Fibroblast of peridontal ligament (primary cell): ENCODE data around the gene PBX1.

Source experiments
- DNase-seq: peaks from one replicate; pipeline ENCODE4 v3.0.0-alpha.2; 2010; ENCODE audit errors: extremely low read depth

The PBX1 gene

DNA sequence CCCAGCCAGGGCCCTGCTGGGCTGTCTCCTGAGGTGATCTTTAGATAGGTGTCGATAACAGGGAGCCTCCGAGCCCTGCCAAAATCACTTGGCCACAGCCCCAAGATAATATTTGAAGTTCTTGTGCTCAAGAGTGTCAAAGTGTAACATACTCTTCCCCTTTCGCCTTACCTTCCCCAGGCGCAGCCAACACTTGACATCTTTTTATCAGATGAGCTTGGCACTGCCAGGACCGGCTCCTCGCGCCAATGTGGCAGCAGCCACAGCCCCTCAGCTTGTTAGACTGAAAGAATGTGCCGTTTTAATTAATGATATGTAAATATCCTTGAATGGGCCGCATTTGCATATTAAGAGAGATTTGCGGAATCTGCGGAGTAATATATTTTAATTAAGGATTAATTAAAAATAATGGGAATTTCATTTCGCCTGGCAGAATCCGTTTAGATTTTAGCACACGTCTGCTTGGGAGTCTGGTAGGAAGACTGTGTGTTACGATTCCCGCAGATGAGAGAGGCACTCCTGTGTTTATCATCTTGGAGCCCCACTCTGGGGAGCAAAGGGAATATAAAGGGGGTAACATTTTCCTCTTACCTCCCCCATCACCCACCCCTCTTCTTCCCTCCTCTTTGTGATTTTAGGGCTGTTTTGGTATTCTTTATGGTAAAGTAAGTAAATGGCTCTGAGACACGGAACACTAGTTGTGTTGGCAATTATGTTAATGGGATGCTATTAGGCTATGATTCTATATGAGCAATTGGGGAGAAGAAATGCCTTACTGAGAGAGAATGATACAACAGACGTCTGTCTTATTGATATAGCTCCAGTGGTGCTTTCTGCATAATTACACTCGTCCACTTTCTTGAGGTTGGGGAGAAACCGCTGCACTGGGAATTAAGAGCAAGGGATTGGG, 109.8 kb downstream of the PBX1 start:
- no peak for DNase-seq

DNA sequence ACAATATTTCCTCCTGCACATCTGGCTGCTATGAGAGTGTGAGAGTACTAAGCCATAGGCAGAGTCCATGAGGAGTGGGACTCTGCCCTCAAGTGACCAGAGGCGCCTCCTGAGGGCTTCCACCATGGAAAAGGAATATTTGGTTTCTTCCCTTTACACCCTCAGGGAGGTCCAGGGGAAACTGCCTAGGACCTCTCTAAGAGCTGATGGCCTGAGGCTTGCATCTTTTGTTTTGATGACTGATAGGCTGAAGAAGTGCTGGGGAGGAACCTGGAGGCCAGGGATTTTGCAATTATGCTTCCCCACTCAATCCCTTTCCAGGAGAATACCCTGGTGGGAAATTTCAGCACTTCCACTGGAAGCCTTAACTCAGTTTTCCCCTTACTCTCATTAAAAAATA, 111.0 kb downstream of the PBX1 start:
- no peak for DNase-seq

DNA sequence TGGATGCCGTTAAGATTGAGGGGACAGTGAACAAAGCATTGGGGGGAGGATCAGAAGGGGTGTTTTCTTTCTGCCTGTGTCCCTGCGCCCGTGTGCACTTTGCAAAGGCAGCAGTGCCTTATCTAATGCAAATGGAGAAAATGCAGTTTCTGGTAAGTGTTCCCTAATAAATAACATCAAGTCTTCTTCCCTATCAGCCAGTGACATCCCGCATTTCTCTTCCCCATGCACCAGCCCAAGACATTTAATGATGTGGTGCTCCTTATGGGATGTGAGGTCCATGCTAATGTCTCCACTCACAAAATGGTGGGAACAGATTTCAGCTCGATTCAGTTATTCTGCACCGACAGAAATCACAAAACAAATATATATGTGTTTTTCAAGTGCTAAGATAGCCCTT, 111.8 kb downstream of the PBX1 start:
- no peak for DNase-seq

DNA sequence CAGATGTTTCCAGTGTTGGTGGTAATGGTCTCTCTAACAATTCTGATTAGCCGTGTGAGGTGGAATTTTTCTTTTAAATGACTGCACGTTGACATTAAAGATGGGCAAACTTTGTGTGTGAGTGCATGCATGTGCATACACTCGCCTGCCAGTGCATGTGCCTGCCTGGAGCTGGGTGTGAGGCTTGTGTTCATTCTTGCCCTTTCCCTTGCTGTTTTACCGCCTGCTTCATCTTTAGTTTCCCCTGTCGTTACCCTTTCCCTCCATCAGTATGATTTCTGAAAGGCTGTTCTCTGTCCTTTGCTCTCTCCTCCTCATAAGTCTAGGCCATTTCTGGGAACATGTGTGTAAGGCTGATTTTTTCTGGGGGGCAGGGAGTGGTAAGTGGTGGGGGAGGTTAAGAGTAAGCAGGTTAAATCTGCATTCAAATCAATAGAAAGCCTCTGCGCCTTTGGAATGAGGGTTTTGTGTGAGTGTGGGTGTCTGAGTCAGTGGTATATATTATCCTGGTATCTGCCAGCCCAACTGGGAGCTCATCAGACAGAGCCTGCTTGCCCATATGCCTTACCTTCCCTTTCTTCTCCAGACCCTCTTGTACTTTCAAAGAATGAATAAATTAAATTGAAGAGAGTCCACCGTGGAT, 112.5 kb downstream of the PBX1 start:
- DNase-seq, result no peak

DNA sequence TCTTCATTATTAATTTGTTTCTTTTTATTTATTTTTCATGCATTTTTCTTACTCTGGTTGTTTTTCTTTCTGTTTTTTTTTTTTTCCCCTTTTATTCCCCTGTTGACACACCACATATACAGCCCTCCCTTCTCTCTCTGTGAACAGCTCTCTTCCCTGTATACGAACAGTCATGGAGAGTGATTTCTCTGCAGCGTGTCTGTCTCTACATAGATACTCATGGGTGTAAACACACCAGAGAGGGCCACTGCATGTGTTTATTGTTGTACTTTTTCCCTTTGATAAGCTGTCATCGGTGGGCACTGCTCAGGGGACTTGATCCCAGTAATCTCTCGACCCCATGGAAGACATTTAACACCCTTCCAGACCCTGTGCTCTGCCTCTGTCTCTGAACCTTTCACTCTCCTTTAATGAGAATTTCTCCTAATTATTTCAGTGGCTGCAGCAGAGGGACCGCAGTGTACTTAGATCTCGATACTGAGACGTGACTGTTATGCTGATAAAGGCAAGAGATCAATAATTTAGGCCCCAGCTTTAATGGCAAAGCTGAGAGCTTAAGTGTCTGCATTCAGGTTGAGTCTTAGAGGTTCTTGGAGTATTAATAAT, 113.1 kb downstream of the PBX1 start:
- DNase-seq, result no peak

DNA sequence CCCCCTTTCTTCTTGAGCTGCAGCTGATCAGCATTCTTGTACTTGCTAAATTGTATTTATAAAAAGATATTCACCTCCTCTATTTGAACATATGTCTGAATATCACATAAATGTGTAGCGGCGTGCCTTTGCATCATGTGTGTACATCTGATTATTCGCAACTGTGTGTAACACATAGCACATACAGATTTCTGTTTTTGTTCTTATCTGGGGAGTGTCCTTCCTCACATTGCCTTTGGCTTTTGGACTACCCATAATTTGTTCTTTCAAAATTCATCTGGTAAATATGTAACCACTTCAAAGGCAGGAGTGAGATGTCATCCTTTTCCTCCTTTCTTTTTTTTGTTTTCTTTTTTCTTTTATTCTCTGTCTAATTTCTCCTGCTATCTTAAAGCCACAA, 113.6 kb downstream of the PBX1 start:
- no peak for DNase-seq

DNA sequence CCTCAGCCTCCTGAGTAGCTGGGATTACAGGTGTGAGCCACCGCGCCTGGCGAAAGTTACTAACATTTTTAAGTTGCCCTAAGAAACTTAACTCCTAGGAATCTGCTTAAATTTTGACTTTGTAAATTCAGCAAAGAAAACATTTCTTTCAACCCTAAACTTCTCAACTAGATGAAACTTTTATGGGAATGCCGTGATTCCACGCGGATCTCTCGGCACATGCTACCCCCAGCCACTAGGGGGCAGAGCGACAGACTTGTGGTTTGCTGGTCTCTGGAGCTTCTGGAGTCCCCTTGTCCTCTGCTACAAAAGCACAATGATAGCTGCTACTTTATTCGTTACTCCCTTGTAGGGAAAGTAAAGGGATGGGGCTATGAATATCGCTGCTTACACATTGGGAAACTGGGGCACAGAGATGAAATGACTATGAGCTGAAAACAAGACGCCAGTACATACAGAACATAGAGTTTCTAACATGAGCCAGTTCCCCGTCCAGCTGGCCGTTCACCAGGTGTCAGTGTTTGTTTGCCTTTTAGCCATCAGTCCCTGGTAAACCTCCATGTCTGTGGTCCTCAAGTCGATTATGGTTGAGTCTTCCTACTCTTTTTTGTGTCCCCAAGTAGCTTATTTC, 114.7 kb downstream of the PBX1 start:
- no peak for DNase-seq

DNA sequence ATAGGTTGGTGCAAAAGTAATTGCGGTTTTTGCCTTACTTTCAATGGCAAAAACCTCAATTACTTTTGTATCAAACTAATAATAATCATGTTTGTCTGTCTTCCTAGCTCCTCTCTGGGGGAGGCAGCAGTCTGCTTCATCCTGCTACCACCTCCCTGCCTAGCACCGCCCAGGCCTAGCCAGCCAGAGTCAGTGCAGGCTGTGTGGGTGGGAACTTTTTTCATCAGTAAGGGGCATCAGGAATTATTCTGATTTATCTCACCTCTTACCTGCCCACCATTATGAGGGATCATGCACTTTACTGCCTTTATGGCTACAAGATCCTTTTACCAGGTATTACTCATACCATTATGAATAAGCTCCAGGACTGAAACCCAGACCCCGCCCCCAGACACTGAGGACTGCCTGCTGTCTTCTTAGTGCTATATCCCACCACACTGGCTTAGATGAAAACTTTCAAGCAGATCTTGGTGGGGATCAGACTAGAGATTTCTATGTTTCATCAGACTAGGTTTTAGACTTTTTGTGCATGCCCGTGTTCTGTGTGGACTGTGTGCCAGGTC, 116.4 kb downstream of the PBX1 start:
- DNase-seq, result no peak

DNA sequence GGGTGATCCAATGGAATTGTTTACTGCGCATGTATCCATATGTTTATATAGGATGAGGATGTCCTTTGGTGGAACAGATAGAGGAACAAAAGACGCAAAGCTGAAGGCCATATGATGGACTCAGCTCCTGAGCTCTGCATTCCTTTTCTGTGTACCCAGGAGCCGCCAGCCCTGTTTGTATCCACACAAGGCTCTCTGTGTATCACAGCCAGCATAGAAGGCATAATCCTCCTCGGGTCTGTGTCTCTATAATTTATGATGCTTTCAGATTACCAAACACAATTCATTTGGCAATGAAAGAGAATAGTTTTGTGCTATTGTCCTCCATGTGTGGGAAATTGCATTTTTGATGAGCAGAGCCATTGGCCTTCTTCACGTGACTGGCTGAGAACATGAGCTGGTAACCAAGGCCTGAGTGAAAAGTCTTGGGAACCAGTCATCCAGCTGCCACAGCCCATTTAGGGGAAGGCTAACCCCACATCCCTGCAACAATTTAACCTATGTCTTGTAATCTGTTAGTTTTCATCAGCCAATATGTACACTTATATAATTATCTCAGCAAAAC, 119.2 kb downstream of the PBX1 start:
- DNase-seq, result no peak

DNA sequence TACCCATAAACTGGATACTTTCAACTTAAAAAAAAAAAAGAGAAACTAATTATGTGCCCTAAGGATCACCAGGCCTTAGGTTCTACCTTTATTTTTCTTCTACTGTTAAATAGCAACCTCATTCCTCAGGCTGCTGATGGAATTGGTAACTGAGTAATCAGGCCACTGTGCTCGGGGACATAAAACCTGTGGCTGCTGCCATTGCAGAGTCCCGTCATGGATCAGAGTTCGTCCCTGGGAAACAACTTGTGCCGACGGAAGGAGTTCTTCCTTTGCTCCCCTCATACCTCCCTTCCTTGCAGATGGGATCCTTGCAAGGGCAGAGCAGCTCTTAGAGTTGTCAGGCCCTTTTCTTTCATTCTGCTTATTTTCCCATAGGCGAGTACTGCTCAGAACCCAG, 123.6 kb downstream of the PBX1 start:
- DNase-seq, result no peak

DNA sequence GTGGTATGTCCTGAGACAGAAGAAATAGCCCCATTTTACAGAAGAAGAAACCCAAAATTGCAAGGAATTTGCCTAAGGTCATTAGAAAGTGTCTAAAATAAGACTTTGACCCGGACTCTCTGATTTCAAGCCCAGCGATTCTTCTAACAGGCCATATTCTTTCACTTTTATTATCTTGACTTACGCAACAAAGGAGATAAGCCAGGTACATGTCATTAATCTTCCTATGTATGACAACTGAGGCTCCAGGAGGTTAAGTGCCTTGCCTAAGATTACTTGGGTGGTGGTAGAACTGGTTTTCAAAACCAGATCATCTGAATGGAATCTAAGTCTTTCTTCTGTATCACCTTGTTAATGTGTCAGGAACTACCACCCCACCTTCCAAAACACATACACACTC, 124.3 kb downstream of the PBX1 start:
- DNase-seq, result no peak

DNA sequence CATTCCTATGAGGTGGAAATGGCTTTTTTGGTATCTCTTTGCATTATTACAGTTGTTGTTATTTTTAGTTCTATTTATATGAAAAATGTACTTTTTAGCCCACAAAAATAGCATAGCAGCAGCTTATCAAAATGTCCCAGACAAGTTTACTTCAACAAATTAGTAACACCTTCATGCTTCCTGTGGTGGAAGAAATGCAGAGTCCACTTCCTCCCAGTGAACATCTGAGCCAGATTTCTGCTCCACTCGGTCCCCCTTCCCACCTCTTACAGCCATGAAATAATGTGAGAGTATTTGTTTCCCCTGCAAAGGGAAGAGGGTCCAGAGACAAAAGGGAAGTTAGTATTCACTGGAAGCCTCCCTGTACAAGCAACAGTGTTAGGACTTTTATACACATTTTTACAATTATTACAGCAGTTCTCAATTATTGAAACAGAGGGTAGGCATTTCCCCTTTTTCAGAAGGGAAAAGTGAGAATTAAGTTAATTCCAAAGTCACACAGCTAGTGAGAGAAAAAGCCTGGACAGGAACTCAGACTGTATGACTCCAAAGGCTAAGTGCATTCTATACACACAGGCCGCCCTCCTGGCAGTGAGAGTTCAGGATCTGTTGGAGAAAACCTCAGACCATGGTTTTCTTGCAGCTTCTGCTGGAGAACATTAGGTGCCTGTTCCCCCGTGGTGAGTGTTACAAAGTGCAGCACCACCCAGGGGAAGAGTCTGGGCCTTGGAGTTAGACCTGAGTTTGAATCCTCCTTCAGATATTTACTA, 126.5 kb downstream of the PBX1 start:
- no peak for DNase-seq

DNA sequence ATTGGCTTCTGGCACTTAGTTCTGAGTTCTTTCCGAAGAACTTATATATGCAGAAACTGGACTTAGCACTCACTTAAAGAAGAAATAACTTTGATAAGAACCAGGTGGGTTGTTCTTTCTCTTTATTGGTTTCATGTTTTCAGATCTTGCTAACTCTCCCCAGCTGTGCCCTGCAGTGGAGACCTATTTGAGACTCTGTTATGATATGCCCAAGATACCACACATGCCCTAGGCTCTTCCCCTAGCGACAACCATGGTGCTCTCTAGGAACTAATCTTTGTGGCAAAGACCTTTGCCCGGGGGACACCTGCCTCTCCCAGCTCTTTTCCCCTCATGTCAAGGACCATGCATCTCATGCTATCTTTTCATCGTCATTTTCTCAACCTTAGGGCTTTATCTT, 128.8 kb downstream of the PBX1 start:
- DNase-seq, result no peak

DNA sequence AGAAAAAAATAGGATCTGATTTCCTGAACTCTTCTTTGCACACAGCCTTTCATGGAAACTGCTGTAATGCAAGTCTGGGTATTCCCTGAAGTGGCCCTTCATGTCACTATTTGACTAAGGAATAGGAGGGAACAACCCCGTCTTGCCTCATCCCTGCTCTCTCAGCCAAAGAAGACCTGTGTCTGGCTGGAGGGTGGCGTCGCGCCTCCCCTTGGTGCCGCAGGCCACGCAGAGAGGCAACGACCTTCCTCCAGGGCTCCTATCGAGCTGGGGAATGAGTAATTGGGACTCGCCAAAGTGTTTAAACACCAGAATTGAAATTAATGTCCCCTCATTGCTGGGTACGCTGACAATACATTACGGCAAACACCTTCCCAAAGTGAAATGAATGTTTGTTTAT, 129.8 kb downstream of the PBX1 start:
- DNase-seq, result no peak

DNA sequence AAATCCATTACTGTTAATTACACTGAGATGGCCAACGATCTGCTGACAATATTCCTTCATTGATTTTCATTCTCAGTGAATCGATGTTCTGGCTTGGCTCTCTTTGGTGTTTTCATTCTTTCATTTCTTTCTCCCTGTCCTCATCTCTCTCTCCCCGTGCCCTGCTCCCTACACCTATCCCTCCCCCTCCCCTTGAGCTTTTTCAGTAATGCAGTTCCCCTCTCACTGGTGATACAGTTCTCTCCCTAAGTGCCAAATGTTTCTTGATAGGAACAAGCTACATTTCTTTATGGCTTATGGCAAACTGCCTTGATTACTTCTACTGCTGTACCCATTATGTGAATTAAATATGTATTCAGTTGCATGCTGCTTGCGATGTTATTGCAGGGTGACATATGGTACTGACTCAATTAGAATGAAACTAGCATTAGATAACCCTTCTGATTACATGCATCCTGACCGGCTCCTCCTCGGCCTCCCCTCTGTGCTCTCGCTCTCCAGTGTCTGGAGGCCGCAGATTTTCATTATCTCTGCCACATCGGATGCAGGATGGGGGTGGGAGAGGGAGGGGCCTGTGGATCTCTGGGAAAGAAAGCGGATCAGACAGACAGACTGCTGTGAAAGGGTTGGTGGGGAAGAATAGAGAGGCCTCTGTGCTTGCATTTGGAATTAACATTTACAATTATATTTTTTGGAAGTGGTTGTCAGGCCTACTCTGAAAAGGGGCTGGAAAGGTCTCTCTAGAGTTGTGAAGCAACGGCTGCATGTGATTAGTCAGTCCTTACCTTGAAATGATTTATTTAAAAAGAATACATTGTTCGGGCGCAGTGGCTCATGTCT, 130.9 kb downstream of the PBX1 start:
- no peak for DNase-seq

DNA sequence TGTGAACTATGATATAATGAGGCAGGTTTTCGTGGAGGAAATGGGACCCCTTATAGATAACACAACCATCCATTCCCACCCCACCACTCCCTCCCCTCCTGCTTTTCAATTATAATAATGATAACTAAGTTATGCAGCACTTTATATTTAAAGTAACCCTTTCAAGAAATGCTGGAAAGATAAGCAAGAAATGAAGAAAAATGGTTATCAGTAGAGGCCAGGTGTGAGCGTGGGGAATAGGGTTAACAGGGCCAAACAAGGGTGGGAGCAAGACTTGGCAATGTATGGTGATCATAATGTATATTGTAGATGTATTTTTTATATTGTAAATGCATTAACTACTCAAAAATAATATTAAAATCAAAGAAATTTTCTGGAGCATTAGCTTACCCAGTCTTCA, 133.4 kb downstream of the PBX1 start:
- no peak for DNase-seq

DNA sequence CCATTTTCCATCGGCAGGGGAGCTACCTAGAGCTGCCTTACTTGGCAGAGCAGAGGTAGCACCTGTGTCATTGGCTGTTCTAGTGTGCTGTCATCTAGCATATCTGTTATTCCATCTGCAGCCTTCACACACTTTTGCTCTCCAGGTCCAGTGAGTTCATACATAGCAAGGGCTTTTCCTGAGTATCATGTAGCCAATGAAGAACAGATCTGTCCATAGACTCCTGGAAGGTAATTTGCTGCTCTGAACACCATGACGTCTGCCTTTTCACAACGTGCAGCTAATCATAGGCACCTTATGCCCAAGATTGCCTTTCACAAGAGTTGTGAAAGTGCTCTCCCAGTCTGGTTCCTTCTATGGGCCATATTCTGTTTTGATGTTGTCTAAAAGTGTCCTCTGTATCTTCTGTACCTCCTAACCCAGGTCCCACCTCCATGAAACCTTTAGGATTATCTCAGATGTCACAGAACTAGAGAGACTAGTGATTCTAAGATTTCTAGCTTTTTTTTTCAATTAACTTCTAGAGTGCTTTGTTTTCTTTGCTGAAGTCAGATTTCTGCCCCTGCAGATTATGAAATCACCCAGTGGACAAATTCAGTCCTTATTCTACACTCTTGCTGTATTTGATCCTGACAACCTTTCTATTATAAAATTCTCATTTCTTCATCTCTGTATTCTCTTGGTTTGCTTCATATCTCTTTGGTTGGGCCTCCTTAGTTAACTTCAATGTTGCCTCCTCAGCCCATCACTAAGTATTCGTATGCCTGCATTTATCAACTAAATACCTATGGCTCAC, 134.8 kb downstream of the PBX1 start:
- DNase-seq, result no peak

DNA sequence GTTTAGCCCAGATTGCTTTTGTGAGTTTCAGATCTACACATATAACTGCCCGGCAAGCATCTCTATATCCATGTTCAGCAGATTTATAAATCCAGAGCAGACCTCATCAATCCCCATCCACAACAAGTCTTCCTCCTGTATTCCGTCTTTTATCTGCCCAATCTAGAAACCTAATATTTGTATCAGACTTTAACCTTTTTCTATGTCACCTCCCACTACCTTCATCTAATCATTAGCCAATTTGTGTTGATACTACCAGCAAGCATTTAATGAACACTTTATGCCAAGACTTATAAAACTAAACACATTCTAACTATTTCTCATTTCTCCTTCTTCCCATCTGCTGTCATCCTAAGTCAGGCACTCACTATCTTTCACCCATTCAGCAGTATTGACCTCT, 135.5 kb downstream of the PBX1 start:
- DNase-seq, result no peak

DNA sequence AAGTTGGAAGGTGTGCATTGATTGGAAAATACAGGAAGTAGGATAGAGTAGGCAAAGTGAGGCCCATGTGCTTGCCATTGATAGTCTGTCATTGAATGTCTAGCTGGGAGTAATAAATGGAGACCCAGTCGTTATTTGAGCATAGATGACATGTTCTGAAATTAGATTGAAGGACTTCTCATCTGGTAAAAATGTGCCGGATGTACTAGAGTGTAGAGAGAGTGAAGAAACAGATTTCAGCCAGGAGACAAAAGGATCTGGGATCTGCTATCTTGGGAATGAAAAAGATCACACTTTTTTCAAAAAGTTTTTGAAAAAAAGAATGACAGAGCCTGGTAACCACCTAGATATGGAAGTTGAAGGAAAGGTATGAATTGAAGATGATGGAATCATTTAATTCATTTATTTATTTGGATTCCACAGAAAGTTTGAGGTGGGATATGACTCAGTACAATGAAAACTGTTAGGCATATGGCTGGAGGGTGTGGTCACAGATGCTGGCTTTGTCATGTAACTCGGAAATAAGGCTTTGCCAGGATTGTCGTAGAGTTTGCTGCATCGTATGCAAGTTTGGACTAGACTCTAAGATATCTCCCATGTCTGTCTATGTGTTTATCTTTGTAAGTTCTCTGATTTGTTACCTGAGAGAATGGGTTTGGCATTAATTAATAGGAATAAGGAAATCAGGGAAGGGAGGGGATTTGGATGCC, 137.1 kb downstream of the PBX1 start:
- DNase-seq, result no peak
